GM18505 (cell line): Measurements from ENCODE around the gene RAPSN.

Source experiments
- ATAC-seq: cut with Tn5 transposase; IDR thresholded peaks from one replicate; pipeline ENCODE4 v1.9.1; 2021; ENCODE audit not compliant: unreplicated experiment
- POLR2A ChIP-seq: IDR thresholded peaks from 4 replicates; pipeline ENCODE4 v1.6.1; 2011; ENCODE audit warnings: borderline replicate concordance; ENCODE audit not compliant: insufficient read depth, insufficient read length; ENCODE audit errors: extremely low read depth

RAPSN gene

GRCh38 chr11:47406896-47407745 lies 41.8 kb downstream of the RAPSN start:
- no peak for ATAC-seq
- TF ChIP-seq POLR2A: no peak

GRCh38 chr11:47403571-47403970 lies 45.4 kb downstream of the RAPSN start:
- no peak for TF ChIP-seq POLR2A
- no peak for ATAC-seq

- no peak for TF ChIP-seq POLR2A
- no peak for ATAC-seq
Measured at GRCh38 chr11:47403135-47403534, 45.8 kb downstream of the RAPSN start.

- TF ChIP-seq POLR2A: peak; percentile 47
- ATAC-seq: peak; percentile 62
Measured at GRCh38 chr11:47400768-47401279, 48.1 kb downstream of the RAPSN start.

GRCh38 chr11:47399860-47400767 lies 48.8 kb downstream of the RAPSN start:
- ATAC-seq: peak; percentile 45
- TF ChIP-seq POLR2A: peak; percentile 55

- no peak for ATAC-seq
- no peak for TF ChIP-seq POLR2A
Measured at GRCh38 chr11:47398551-47398950, 50.4 kb downstream of the RAPSN start.

- no peak for TF ChIP-seq POLR2A
- ATAC-seq: no peak
Measured at GRCh38 chr11:47398011-47398410, 50.9 kb downstream of the RAPSN start.

- TF ChIP-seq POLR2A: no peak
- no peak for ATAC-seq
Measured at GRCh38 chr11:47396049-47396320, 53.0 kb downstream of the RAPSN start.

- TF ChIP-seq POLR2A: no peak
- ATAC-seq: no peak
Measured at GRCh38 chr11:47395223-47396048, 53.5 kb downstream of the RAPSN start.

GRCh38 chr11:47394322-47395222 lies 54.4 kb downstream of the RAPSN start:
- peak; percentile 91 for TF ChIP-seq POLR2A
- ATAC-seq: peak; percentile 54

- ATAC-seq: no peak
- TF ChIP-seq POLR2A: no peak
Measured at GRCh38 chr11:47394050-47394321, 55.0 kb downstream of the RAPSN start.
